Stimulated activated naive B cell treated with anti-CD40 and anti-IgM and Interleukin-4, amounts not matched to agents 10 μg/mL and 1 μg/mL and 100 μg/mL, for 72 hours (primary cell): ENCODE results near the gene TOP3B.
A peak's percentile ranks its signal among the peaks of the same experiment; 100 is the strongest.

ENCODE experiments used
- ATAC-seq, 2 donors: fragments of 150-1000 bp; cut with Tn5 transposase; replicated peaks; 2 replicates each; pipeline ENCODE4 v1.10.0; 2021; ENCODE audit warnings: moderate library complexity in 1 of 2
- DNase-seq: peaks from one replicate; pipeline ENCODE4 v3.0.0; 2021
- H3K27ac Mint-ChIP-seq: one replicate; pipeline ENCODE4 v1.8.0; 2022; ENCODE audit warnings: mild to moderate bottlenecking, mixed read lengths
- H3K27me3 Mint-ChIP-seq, 2 donors: one replicate each; pipeline ENCODE4 v1.8.0; 2022; ENCODE audit warnings: mixed read lengths in 2 of 2
- H3K36me3 Mint-ChIP-seq, 2 donors: one replicate each; pipeline ENCODE4 v1.8.0; 2022; ENCODE audit warnings: mixed read lengths in 2 of 2, mild to moderate bottlenecking in 1 of 2
- H3K4me1 Mint-ChIP-seq, 2 donors: one replicate each; pipeline ENCODE4 v1.8.0; 2022; ENCODE audit warnings: mixed read lengths in 2 of 2, mild to moderate bottlenecking in 1 of 2
- H3K4me3 Mint-ChIP-seq, 2 donors: one replicate each; pipeline ENCODE4 v1.8.0; 2022; ENCODE audit warnings: mild to moderate bottlenecking in 2 of 2, mixed read lengths in 2 of 2, moderate library complexity in 1 of 2
- H3K9me3 Mint-ChIP-seq, 2 donors: one replicate each; pipeline ENCODE4 v1.8.0; 2022; ENCODE audit warnings: mixed read lengths in 2 of 2, mild to moderate bottlenecking in 1 of 2

Gene TOP3B

DNA sequence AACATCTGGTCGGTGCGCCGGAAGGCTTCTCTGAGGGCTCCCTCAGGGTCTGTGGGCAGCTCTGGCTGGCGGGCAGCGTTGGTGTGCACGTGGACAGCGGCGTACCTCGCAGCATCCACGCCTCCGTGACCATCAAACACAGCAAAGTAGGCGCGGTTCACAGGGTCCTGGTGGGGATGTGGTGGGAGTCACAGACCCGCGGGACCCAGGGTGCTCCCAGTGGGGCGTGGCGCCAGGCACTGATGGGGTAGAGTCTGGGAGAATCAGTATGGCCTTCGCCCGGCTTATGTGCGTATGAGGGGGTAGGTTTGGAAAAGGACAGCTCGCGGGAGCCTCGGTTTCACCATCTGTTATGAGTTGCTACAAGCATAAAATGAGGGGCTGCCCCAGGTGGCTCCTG is 49.2 kb downstream of the TOP3B start:
- H3K27me3 Mint-ChIP-seq, result no peaks in the 10 kb centered on the region
- no peaks in the 10 kb centered on the region for H3K9me3 Mint-ChIP-seq
- peaks cover 33 to 67% of the 10 kb centered on the region in 2 donors for H3K36me3 Mint-ChIP-seq
- DNase-seq, result no peak
- H3K4me3 Mint-ChIP-seq, result no peak overlapping the region
- H3K4me1 Mint-ChIP-seq, result peaks cover 21 to 37% of the 10 kb centered on the region in 2 donors
- H3K27ac Mint-ChIP-seq, result no peak overlapping the region
- no peak for ATAC-seq

DNA sequence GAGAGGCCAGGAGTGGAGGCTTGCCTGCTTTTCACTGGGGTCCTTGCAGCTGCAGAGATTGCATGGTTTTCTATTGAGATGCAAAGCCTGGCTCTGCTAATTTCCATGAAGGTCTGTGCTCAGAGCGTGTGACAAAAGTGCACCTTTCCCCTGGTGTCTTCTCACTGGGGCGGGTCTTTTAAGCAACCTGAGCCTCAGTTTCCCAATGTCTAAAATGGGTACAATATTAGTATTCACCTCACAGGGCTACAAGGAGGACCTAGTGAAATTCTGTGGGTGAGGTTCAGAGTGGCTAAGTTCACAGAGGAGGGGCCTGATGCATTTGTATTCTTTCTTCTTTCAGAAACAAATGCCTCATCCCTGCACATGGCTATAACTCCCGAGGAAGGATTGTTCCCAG is 50.2 kb downstream of the TOP3B start:
- peaks cover 35 to 64% of the 10 kb centered on the region in 2 donors for H3K36me3 Mint-ChIP-seq
- H3K27me3 Mint-ChIP-seq, result no peaks in the 10 kb centered on the region
- no peaks in the 10 kb centered on the region for H3K9me3 Mint-ChIP-seq
- no peak overlapping the region for H3K27ac Mint-ChIP-seq
- H3K4me3 Mint-ChIP-seq, result no peak overlapping the region
- no peak for DNase-seq
- H3K4me1 Mint-ChIP-seq, result peaks cover 11 to 32% of the 10 kb centered on the region in 2 donors
- ATAC-seq, result no peak

DNA sequence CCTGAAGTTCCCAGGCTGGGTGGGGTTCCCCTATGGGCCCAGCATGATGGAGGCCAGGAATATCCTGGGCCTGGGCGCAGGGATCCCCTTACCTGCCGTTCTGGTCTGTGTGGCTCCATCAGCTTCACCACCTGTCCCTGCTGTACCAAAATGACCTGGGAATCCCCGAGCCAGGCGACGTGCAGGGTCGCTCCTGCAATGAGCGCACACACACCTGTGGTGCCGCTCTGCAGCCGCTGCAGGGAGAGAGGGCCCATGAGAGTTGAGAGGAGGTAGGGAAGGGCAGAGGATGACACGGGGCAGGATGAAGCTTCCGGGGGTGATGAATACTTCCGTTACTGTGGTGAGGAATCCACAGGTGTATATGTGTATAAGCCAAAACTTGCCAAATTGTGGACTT is 51.5 kb downstream of the TOP3B start:
- Mint-ChIP-seq H3K36me3 (peaks cover 34 to 59% of the 10 kb centered on the region in 2 donors), H3K4me1 (peaks cover 4 to 25% of the 10 kb centered on the region in 2 donors), H3K27ac (no peak overlapping the region), H3K9me3 (no peaks in the 10 kb centered on the region), H3K4me3 (no peak overlapping the region), H3K27me3 (no peaks in the 10 kb centered on the region)
- no peak for DNase-seq
- no peak for ATAC-seq

DNA sequence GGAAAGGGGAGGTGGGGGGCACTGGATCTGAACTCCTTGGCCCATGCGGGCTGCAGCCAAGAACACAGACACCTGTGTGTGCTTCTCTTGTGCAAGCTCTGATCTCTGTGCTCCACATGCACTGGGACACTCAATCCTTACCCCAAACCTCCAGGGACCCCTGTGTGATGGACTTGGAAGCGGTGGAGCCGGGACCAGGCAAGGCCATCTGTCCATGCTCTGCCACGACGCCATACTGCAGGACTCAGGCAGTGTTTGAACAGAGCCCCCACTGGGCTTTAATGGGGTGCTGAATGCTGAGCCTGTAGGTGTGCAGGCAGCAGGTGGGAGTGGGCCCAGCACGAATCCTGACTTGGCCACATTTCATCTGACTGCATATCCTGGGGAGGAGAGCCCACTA is 53.3 kb downstream of the TOP3B start:
- Mint-ChIP-seq H3K4me1 (peaks cover 4 to 13% of the 10 kb centered on the region in 2 donors), H3K27me3 (no peaks in the 10 kb centered on the region), H3K4me3 (no peak overlapping the region), H3K36me3 (peaks cover 39 to 57% of the 10 kb centered on the region in 2 donors), H3K9me3 (no peaks in the 10 kb centered on the region), H3K27ac (no peak overlapping the region)
- DNase-seq (no peak), ATAC-seq (no peak)

DNA sequence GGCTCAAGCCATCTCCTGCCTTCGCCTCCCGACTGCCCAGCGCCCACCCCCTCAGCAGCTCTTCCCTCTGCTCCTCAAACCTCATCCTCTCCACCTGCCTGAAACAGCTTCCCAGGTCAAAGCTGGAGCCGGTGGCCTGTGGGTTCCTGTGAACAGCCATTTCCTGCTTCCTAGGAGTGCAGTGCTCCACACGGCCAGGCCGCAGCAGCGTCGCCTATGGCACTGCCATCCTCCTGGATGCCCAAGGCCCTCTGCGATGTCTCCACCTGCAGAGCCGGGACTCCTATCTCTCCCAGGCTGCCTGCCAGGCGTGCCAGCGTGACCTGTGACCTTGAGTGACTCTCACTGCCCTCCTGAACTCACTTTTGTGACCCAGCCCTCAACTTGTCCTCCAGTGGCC is 54.5 kb downstream of the TOP3B start:
- Mint-ChIP-seq H3K27ac (no peak overlapping the region), H3K36me3 (peaks cover 35 to 51% of the 10 kb centered on the region in 2 donors), H3K4me3 (no peak overlapping the region), H3K4me1 (peaks cover 4 to 13% of the 10 kb centered on the region in 2 donors), H3K27me3 (no peaks in the 10 kb centered on the region), H3K9me3 (no peaks in the 10 kb centered on the region)
- ATAC-seq (no peak), DNase-seq (no peak)

DNA sequence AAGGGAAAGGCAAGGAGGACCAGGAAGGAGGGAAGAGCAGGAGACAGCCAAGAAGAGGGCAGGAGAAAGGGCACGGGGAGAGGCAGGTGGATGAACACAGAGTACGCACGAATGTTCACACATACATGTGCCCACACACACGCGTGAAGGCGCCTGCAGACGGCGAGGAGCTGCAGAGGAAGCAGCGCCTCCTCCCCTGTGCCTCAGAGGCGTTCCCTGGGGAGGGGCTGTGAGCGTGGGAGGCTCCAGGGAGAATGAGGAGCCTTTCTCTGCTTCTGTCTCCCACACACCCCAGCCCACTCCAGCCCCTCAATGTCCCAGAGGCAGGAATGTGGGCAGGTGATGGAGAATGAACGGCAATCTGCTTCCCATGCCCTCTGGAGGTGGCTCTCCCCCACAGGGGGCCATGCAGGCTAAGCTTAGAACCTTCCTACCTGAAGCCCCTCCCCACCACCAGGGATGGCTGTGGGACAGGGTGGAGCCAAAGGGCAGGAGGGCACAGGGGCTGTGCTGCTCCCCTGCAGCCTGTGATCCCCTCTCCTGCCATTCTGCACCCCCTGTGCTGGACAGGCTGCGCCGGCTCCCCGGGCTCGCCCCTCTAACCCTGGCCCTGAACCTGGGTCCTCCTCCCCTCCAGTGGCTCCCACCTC is 55.3 kb downstream of the TOP3B start:
- no peaks in the 10 kb centered on the region for H3K27me3 Mint-ChIP-seq
- ATAC-seq, result no peak
- H3K9me3 Mint-ChIP-seq, result no peaks in the 10 kb centered on the region
- DNase-seq, result no peak
- peaks cover 32 to 44% of the 10 kb centered on the region in 2 donors for H3K36me3 Mint-ChIP-seq
- H3K4me3 Mint-ChIP-seq, result no peak overlapping the region
- peaks cover 4 to 13% of the 10 kb centered on the region in 2 donors for H3K4me1 Mint-ChIP-seq
- H3K27ac Mint-ChIP-seq, result peak overlapping the region; percentile 93

DNA sequence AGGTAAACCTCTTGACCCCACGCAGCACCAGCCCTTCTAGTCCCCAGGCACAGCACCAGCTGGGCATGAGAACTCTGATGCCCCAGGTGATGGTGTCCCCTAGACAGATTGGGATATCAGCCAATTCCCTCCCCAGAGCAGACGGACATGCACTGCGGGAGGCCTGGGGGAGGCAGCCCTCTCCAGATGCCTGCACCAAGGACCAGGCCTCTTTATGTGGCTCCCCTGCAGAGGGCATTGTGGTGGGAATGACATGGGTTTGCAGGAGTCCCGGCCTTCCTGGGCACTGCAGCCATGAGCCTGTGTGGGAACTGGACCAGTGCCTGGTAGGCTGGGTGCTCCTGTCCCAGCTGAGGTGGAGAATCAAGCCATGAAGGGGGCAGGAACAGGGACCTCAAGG is 55.9 kb downstream of the TOP3B start:
- no peak overlapping the region for H3K4me3 Mint-ChIP-seq
- H3K27me3 Mint-ChIP-seq, result no peaks in the 10 kb centered on the region
- no peak for DNase-seq

DNA sequence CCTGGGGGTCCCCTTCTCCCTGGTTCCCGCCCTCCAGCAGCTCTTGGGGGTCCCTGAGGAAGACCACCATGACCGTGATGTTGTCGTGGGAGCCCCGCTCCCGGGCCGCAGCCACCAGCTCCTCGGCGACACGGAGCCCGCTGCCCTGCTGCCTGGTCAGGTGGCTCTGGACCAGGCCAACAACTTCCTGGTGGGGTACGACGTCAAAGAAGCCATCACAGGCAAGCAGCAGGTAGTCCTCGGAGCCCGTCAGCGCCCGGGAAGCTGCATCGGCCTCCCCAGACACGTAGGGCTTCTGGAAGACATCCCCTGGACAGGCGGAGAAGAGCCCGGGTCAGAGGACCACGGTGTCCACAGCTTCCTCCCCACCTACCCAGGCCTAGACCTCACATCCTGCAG is 59.4 kb downstream of the TOP3B start:
- H3K4me1 Mint-ChIP-seq, result peaks cover 4 to 9% of the 10 kb centered on the region in 2 donors
- DNase-seq, result no peak
- ATAC-seq, result no peak
- H3K27me3 Mint-ChIP-seq, result no peaks in the 10 kb centered on the region
- no peak overlapping the region for H3K27ac Mint-ChIP-seq
- no peak overlapping the region for H3K4me3 Mint-ChIP-seq
- peaks cover 16 to 20% of the 10 kb centered on the region in 2 donors for H3K36me3 Mint-ChIP-seq
- no peaks in the 10 kb centered on the region for H3K9me3 Mint-ChIP-seq

More for the DNA sequence above, 55.9 kb downstream of the TOP3B start:
- Mint-ChIP-seq H3K4me1 (peaks cover 4 to 13% of the 10 kb centered on the region in 2 donors), H3K36me3 (peaks cover 32 to 45% of the 10 kb centered on the region in 2 donors), H3K27ac (peak overlapping the region; percentile 93), H3K9me3 (no peaks in the 10 kb centered on the region)
- no peak for ATAC-seq

DNA sequence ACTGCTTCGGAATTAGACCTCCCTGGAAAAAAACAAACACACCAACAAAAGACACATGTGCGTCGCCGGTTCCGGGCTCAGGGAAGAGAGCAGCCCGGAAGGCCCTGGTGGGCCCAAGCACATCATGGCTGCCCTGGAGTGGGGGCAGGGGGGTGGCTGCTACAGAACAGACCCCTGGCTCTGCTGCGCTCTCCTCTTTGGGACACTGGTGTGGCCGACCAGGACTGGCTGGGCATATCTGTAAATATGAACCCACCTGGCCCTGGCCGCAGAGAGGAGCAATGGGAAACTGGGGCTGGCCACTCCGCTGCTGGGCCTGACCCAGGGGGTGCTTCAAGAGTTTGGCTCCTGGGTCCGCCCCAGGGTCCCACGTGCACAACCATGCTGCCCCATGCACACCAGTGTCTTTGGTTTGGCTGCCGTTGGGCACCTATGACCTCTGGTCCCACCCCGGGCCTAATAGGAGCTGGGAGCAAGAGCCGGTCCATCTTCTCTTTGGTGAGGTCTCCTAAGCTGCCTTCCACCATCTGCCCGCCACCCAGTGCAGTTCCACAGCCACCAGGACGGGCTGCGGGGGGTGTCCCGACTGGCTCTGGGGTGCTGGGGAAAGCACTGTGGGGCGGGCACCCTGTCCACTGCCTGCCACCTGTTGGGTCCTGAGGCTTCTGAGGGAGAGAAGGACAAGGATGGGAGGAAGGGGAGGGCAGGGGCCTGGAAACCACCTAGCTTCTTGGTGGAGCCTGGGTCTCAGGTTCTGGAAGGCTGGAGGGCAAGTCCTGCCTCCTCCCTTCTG is 60.0 kb downstream of the TOP3B start:
- H3K4me1 Mint-ChIP-seq, result peaks cover 4 to 6% of the 10 kb centered on the region in 2 donors
- H3K27me3 Mint-ChIP-seq, result no peaks in the 10 kb centered on the region
- H3K27ac Mint-ChIP-seq, result no peak overlapping the region
- H3K36me3 Mint-ChIP-seq, result peaks cover 13 to 18% of the 10 kb centered on the region in 2 donors
- ATAC-seq (no peak), DNase-seq (no peak)
- no peak overlapping the region for H3K4me3 Mint-ChIP-seq
- no peaks in the 10 kb centered on the region for H3K9me3 Mint-ChIP-seq

DNA sequence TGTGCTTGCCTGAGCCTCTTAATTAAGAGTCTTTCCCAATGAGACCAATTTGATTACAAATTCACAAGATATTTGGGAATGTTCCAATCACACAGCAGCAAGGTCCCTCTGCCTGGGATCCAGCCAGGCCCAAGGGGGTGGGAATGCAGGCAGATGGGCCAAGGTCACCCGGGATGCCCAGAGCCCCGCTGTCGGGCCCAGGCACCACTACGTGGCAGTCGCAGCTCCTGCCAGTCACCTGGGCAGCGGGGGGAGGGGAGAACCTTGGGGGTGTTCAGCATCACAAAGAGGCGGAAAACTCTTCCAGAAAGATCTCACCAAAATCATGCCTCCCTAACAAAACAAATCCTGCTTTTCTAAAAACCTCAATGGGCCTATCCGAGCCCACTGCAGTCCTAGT is 60.9 kb downstream of the TOP3B start:
- Mint-ChIP-seq H3K9me3 (no peaks in the 10 kb centered on the region), H3K36me3 (peaks cover 10 to 15% of the 10 kb centered on the region in 2 donors), H3K4me3 (no peak overlapping the region), H3K27ac (no peak overlapping the region), H3K4me1 (peaks cover 0 to 2% of the 10 kb centered on the region in 2 donors), H3K27me3 (no peaks in the 10 kb centered on the region)
- ATAC-seq, result no peak
- no peak for DNase-seq

DNA sequence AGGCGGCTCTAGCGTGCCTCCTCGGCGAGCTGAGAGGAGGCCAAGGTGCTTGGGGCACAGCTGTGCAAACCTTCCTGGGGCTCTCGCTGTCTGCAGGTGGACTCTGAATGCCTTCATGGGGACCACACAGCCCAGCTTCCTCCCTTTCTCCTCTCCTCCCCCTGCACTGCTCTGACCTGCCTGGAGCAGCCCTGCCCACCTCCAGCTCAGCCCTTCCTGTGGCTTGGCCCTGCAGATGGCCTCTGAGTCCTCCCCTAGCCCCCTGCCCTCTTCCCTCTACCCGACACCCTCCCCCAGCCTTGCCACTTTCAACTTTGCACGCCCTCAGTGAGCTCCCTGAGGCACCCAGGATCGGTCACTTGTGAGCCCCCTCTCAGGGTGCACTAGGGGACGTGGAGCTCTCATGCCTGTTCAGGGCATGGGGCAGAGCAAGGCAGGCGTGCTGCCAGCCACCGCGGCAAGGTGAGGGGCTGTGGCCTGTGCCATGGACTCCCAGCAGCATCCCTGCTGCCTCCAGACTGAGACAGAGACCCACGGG is 61.3 kb downstream of the TOP3B start:
- ATAC-seq (no peak), DNase-seq (no peak)
- Mint-ChIP-seq H3K27ac (no peak overlapping the region), H3K27me3 (no peaks in the 10 kb centered on the region), H3K4me3 (no peak overlapping the region), H3K9me3 (no peaks in the 10 kb centered on the region), H3K36me3 (peaks cover 9 to 14% of the 10 kb centered on the region in 2 donors), H3K4me1 (peaks cover 0 to 1% of the 10 kb centered on the region in 2 donors)

DNA sequence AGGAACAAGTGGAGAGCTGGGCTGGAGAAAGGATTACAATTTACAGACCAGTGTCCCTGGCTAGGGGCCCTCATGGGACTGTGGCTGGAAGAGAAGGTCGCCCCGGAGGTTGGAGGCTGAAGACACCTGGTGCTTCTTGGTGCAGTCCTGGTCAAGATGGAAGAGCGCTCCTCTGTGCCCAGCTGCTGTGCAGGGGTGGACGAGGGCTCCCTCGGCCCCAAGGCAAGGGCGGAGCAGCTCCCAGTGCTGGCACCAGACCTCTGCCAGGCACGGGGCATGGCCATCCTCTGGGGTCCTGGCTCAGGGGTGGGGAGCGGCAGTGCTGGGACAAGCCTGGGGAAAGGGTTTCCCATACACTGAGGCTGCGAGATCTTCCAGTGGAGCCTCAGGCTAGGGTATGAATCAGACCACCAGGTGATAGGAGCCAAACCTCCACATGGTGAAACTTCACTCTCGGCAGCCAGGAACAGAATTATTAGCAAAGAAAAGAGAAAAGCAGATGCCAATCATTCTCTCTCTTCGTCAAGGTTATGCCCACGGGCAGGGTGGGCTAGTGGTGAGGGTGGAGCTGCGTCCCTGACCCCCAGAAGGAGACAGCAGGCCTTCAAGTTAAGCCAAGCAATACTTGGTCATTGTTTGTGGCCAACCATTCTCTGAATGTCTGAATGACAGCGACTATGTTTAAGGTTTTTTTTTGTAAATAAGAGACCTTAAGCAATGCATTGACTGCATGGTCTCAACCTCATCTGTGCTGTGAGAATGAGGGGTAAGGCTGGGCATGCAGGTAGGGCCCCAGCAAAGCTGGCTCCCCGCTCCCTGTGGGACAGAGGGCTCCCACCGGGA is 62.0 kb downstream of the TOP3B start:
- Mint-ChIP-seq H3K9me3 (no peaks in the 10 kb centered on the region), H3K4me3 (no peak overlapping the region), H3K36me3 (peaks cover 9 to 12% of the 10 kb centered on the region in 2 donors), H3K27me3 (no peaks in the 10 kb centered on the region), H3K27ac (no peak overlapping the region), H3K4me1 (peaks cover 0 to 2% of the 10 kb centered on the region in 2 donors)
- no peak for ATAC-seq
- no peak for DNase-seq

DNA sequence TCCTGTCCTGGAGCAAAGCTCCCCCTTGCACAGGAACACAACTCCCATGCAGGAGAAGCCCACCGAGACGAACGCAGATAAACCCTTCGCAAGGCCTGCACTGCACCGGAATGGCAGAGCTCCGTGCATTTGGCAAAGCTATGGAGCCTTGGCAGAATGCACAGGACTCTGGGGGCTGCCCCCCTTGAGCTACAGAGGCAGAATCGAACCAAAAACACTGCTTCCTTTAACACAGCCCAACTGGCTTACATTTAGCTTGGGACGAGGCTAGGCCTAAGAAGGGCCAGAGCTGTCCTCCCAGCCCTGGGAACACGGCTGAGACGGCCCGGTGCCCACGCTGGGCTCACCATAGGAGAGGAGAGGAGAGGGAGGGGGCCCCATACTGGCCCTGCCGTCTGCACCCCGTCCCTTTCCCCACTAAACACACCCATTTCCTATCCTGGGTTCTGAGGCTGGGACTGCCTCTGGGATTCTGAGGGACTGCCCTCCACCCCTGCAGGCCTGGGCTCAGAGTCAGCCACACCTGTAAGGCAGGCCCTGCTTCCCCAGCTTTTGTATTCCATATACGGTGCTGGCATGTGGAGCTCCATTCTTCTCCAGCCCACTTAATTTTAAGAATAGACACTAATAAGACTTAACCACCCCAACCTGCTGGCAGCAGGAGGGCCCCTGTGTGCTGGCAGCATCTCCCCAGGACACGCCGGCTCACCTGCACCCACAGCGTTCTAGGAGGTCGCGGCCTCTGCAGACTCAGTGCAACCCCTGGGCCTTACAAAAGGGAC is 62.9 kb downstream of the TOP3B start:
- Mint-ChIP-seq H3K27ac (no peak overlapping the region), H3K36me3 (peaks cover 7 to 8% of the 10 kb centered on the region in 2 donors), H3K27me3 (no peaks in the 10 kb centered on the region), H3K9me3 (no peaks in the 10 kb centered on the region), H3K4me1 (peaks cover 0 to 3% of the 10 kb centered on the region in 2 donors), H3K4me3 (no peak overlapping the region)
- ATAC-seq (no peak), DNase-seq (no peak)
